Forelimb muscle (tissue), 1 donor: ENCODE data around the gene KISS1R. TPM values are rescaled to one million over a fixed set of nuclear protein-coding genes. Genes with fewer than 3 reads are reported as not detected.
"Not testable (repeated sequence)": the region's sequence is repeated elsewhere in the genome, so short reads cannot be mapped to it uniquely, and the experiment has no call there.

Experiments used
- DNase-seq: peaks from one replicate; pipeline ENCODE4 v3.0.0-alpha.2; 2013; ENCODE audit warnings: low read depth
- polyA plus RNA-seq: library from polyadenylated mRNA; unstranded; fragments of 120-200 nt; gene quantifications from one replicate; pipeline ENCODE4 v1.2.1, GENCODE V29; 2013; ENCODE audit not compliant: insufficient read length

KISS1R gene
- polyA plus RNA-seq, 1 donor, result not detected

DNA sequence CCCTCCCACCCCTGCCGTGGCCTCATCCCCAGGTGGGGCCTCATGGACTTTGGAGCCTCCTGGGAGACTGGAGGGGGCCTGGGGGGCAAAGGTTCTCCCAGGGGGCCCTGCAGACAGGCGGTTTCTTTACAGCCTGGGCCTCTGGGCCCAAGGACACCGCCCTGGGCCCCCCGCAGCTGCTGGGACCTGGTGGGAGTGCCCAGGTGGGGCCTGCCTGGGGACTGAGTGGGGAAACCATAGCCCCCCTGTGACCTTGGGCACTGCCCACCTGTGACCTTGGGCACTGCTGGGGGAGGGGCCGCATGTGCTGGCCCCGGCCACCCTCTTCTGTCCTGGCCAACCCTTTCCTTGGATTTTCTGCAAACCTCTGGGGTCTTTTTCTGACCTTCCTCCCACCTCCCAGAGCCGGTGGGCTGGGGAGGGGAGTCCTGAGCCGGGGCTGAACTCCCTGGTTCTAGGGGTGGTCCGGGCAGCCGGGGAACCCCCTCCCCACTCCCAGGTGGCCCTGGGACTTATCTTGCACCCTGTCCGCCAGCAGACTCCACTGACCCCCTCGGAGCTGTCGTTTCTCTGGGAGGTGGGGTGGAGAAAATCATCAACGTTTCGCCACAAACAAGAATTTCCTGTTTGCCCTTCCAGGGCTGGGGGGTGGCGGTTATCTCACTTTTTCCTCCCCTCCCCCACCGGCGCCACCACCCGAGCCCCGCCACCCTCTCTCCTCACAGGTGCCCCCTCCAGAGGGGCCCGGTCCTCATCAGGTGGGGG is 35.7 kb downstream of the KISS1R start:
- DNase-seq, result no peak

DNA sequence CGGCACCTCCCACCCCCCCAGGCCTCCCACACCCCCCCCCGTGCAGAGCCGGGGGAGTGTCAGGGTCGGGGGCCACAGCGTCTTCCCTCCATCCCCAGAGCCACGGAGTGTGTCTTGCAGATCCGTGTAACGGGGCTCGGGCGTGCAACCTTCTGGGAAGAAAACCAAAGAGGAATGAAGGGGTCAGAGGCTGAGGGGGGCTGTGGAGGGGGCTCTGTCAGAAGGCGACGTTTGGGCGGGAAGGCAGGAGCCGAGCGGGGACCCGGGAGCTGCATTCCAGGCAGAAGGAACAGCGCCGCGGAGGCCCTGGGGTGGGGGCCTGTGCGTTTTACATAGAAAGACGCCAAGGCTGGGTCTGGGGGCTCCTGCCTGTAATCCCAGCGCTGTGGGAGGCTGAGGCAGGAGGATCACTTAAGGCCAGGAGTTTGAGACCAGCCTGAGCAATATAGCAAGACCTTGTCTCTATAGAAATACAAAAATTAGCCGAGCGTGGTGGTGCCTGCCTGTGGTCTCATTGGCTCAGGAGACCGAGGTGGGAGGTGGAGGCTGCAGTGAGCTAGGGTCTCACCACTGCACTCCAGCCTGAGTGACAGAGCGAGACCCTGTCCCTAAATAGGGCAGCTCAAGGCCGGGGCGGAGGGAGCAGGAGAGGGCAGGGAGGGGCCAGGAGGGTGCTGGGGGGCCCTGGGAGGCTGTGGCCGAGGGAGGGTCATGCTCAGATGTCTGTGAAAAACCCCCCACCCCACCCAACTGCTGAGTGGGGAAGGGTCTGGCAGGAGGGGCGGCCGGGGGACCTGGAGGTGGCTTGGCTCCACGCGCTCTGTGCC is 36.5 kb downstream of the KISS1R start:
- no peak for DNase-seq

DNA sequence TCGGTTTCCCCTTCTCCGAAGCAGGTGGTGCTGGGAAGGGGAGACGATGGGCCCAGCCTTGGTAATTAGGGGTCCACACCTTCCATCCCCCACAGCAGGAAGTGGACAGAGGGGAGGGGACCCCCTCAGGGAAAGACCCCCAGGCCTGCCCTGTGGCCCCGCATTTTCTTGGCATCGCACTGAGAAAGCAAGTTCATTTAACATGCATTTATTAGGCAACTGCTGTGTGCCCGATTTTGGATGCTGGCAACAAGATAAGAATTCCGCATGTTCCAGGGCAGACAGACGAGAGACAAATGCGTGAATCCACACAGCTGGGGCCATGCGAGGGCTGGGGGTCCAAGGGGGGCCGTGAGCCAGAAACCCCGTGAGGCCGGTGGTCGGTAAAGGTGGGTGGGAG is 37.1 kb downstream of the KISS1R start:
- no peak for DNase-seq

DNA sequence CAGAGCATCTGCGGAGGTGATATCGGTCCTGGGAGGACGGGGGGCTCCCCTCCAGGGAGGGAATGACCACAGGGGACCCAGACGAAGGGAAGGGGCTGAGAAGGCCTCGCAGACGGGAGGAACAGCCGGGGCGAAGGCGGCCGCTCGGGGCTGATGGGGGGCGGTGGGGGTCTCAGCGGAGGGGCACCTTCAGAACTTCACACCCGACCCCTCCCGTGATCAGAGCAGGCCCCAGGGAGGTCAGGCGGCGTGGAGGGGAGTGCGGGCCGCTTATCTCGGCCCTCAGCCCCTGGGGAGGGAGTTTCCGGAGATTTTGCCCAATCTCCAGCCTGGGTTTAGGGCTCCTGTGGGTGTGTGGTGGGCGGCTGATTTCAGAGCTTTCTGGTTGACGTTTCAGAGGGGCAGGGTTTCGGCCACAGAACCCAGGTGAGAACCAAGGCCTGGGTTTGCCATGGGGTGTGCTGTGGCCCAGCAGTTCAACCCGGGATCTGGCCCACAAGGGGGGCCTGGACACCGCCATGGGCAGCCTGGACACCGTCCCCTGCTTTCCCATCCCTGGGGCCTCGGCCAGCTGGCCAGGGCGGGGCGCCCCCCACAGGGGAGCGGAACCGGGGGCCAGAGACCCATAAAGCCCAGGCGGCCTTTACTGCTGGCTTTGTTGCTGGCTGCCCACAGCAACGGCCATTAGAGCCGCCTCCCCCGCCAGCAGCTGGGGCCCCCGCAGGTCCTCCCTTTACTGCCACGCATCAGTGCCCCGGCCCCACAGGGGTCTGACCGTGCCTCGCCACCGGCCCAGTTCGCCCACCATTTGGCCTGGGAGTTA is 37.8 kb downstream of the KISS1R start:
- DNase-seq, result no peak

DNA sequence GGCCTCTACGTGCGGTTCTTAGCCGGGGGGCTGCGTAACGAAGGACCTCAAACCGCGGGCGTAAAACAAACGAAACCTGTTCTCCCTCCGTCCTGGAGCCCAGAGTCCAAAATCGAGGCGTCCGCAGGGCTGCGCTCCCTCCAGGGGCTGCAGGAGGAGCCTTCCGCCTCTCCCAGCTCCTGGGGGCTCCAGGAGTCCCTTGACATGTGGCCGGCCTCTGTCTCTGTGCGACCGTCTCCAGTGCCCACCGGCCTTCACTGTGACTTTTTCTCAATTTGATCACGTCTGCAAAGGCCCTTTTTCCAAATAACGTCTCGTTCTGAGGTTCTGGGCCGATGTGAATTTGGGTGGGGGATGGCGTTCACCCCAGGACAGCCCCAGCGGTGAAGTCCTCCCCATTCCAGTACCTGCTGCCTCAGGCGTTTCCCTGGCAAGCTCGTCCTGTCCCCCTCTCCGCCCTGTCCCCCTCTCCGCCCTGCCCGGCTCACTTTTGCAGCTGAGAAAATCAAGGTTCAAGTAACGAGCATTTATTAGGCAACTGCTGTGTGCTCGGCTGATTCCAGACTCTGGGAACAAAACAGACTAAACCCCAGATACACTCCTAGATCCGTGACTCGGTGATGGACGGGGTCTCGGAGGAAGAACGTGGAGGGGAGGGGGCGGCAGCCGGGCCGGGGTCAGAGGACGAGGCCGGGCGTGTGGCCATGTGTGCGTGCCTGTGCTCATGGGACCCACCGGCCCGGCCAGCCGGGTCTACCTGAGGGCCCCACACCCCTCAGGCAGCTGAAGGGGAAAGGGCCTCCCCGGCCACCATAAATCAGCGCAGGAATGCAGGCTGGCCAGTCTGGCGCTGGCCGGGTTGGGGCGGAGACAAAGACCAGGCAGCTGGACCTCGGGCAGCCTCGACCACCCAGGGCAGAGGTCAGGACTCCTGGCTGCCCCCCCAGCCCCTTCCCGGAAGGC is 39.0 kb downstream of the KISS1R start:
- no peak for DNase-seq

DNA sequence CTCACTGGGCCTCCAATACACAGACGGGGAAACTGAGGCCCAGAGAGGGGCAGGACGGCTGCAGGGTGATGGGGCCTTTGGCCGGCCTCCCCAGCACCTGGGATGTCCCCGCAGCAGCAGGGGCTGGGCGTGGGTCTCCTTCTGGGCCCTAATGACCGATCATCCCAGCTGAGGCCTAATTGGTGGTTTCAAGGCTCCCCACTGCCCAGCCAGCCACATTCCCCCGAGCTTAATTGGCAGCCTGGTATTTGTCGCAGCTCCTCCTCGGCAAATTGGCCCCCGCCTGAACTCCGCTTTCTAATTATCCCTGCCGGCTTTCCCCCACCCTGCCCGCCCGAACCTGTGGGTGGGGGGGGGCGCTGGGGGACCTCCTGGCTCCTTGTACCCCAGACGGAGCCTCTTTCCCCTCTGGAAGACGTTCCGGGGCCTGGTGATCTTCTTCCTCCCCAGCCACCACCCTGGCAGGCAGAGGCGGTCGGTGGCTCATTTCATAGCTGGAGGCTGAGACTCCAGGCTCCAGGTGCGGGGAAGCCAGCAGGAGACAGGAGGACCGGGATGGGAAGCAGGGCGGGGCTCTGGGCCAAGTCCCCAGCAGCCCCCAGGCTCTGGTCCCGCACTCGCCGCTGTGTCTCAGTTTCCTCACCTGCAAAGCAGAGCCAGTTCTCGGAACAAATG is 39.8 kb downstream of the KISS1R start:
- DNase-seq, result no peak

DNA sequence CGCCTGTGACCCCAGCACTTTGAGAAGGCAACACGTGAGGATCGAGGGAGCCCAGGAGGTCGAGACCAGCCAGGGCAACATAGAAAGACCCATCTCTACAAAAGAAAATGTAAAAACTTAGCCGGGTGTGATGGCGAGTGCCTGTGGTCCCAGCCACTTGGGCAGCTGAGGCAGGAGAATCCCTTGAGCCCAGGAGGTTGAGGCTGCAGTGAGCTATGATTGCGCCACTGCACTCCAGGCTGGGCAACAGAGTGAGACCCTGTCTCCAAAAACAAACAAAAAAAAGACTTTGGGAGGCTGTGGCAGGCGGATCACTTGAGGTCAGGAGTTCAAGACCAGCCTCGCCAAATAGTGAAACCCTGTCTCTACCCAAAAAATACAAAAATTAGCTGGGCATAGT is 40.4 kb downstream of the KISS1R start:
- DNase-seq, result not testable (repeated sequence)

DNA sequence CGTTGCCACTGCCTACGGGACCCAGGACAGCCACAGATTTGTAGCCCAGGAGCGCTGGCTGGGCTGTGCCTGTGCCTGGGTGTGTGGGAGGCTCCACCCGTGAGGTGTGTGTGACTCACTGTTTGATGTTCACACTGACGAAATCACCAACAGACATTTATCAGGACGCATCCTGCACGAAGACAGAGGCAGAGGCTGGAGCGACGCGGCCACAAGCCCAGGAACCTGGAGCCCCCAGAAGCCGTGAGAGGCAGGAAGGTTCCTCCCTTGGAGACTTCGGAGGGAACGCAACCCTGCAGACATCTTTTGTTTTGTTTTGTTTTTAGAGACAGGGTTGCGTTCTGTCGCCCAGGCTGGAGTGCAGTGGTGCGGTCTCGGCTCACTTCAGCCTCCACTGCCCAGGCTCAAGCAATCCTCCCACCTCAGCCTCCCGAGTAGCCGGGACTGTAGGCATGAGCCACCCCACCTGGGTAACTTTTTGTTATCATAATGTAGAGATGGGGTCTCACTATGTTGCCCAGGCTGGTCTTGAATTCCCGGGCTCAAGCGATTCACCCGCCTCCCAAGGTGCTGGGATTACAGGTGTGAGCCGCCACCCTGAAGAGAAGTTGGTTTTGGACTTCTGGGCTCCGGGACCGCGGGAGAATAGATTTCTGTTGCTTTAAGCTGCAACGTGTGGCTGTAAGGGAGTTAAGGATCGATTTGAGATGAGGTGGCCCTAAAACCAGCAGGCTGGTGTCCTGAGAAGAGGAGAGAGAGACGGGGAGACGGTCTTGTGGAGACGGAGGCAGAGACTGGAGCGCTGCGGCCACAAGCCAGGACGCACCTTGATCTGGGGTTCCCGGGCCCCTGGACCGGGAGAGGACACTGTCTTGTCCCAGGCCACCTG is 42.1 kb downstream of the KISS1R start:
- DNase-seq, result no peak

DNA sequence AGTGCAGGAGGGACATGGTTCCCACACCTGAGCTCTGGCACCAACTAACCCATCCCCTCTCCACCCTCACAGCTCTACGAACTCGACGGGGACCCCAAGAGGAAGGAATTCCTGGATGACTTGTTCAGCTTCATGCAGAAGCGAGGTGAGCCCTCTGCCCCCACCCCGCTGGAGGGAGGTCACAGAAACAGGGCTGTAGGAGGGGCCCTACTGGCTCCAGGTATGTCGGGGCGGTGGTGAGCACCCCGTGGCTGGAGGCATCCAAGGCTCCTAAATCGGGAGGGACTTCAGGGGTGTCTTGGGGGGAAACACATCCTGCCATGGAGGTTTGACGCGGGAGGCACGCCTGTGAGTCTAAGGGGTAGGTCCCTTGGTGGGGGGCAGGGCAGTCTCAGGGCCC is 42.9 kb downstream of the KISS1R start:
- DNase-seq, result no peak

DNA sequence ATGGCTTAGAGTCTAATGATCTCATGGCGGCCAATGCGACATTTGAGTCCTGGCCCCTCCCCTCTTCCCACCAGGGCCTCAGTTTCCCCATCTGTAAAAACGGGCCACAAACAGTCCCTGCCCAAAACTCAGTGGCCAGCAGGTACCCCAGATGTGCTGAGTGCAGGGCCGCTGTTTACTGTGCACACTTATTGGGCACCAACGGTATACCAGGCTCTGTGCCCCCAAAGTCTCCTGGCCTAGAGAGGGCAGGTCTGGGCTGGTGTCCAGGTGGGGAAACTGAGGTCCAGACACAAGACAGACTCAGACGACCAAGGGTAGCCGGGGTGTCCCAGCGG is 43.4 kb downstream of the KISS1R start:
- no peak for DNase-seq

DNA sequence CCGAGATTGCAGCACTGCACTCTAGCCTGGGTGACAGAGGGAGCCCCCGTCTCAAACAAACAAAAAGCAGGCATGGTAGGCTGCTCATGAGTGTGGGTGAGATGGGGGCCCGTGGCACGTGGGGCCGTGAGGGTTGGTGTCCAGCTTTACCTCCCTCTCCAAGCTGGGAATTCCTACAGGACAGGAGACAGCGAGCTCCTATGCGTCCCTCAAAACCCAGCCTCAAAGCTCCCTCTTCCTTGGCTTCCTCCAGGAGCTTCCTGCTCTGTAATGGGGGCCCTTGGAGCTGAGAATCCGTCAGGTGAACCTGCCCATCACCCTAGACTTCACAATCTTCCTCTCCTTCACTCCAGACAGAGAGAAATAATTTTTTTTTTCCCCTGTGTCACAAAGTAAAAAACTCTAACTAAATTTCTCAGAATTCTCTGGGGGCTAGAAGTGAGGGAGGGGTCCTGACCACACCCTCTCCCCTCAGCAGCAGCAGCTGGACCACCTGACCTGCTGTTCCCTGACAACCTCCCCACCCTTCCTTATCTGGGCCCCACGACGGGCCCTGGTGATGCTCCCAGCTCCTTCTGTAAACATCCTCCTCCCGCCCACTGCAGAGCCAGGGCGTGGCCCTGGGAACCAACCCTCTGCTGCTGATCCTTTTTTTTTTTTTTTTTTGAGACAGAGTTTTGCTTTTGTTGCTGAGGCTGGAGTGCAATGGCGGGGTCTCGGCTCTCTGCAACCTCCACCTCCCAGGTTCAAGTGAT is 44.9 kb downstream of the KISS1R start:
- DNase-seq, result no peak

DNA sequence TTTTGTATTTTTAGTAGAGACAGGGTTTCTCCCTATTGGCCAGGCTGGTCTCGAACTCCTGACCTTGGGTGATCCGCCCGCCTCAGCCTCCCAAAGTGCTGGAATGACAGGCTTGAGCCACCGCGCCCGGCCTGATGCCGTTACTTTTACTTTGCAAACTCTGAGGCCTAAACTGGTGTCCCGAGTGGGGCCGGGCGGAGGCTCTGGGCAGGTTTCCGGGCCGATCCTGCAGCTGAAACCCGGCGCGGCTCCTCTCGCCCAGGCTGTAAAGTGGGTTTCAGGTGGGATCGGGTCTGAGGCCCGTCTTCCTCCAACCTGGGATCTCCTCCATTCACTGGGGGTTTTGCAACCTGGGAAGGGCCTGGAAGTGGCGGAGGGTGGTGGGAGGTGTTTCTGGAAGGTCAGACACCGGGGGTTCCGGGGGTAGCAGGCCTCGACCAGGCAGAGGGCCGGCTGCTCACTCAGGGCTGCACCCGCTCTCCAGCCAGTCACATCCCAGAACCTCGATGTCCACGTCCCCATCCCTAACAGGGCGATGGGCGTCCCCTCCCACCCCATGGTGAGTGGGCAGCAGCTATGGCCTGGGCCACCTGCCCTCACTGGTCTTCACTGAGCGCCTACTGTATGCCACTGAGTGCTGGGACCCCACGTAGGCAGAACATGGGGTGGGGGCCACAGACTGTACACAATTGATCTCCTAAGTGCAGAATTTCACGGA is 45.7 kb downstream of the KISS1R start:
- no peak for DNase-seq

DNA sequence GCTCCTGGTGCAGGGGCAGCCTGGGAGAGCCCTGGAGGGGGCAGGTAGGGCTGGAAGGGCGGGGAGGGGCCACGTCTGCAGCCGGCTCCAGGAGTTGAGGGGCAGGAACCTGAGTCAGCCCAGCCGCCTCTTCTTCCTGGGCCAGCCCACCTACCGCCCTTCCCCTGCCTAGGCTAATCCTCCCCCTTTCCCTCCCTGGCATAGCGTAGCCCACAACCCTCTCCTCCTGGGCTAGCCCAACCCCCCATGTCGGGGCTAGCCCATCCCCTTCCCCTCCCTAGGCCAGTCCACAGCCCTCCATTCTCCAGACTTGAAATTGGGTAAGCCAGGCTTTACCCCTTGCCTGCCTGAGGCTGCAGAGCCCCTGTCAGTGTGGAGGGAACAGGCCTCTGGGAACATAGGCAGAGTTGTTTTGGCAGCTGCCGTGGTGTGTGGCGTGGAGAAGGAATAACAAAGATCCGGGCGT is 46.4 kb downstream of the KISS1R start:
- DNase-seq, result no peak

DNA sequence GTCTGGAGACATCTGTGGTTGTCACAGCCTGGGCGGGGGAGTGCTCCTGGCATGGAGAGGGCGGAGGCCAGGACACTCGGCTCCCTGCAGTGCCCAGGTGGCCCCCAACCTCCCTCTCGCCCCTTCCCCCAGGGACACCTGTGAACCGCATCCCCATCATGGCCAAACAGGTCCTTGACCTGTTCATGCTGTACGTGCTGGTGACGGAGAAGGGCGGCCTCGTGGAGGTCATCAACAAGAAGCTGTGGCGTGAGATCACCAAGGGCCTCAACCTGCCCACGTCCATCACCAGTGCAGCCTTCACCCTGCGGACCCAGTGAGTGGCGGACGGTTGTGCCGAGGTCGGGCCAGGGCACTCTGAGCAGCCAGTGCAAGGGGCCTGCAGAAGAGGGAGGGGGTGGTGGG is 47.0 kb downstream of the KISS1R start:
- no peak for DNase-seq

DNA sequence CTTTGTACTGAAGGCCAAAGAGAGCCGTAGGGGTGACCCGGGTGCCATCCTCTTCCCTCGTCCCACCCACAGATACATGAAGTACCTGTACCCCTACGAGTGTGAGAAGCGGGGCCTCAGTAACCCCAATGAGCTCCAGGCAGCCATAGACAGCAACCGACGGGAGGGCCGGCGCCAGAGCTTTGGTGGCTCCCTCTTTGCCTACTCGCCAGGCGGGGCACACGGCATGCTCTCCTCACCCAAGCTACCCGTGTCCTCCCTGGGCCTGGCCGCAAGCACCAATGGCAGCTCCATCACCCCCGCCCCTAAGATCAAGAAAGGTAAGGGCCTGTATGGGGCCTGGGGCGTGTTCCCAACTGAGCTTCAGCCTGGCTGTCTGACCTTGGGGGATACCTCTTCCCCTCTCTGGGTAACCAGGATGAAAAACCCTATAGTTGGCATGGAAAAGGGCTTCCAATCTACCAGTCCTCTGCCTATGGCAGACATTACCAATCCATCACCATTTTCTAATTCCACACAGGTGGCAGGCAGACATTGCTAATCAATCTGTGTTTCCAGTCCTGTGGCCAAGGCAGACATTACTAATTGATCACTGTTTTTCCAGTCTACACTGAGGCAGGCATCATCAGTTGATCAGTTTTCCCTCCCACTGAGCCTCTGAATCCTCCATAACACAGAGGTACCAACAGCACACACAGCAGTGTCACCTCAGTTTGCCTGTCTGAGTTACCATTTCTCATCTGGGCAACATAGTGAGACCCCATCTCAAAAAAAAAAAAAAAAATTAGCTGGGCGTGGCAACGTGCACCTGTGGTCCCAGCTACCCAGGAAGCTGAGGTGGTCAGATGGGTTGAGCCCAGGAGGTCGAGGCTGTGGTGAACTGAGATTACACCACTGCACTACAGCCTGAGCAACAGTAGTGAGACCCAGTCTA is 47.9 kb downstream of the KISS1R start:
- DNase-seq, result no peak

DNA sequence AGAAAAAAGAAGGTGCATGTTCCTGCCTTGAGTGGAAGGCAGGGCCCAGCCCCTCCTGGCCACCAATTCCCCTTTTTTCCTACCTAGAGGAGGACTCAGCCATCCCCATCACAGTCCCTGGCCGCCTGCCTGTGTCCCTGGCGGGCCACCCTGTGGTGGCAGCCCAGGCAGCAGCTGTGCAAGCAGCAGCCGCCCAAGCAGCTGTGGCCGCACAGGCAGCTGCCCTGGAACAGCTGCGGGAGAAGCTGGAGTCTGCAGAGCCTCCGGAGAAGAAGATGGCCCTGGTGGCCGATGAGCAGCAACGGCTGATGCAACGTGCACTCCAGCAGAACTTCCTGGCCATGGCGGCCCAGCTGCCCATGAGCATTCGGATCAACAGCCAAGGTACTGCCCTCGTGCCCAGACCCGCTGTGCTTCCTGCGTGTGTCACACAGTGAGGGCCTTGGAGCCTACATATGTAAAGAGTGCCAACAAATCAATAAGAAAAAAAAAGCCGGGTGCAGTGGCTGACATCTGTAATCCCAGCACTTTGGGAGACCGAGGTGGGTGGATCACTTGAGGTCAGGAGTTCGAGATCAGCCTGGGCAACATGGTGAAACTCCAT is 49.5 kb downstream of the KISS1R start:
- no peak for DNase-seq
